Heart left ventricle (tissue), 16 donors: Measurements from ENCODE around the gene ABLIM2. TPM values are rescaled to one million over a fixed set of nuclear protein-coding genes. Genes with fewer than 3 reads are reported as not detected.

Source experiments
- ATAC-seq, 4 donors: fragments of 200-7000 bp; cut with Tn5 transposase; one replicate each; pipeline ENCODE4 v1.9.1; 2020 to 2022; ENCODE audit warnings: moderate library complexity in 4 of 4, mild to moderate bottlenecking in 3 of 4, moderate number of reproducible peaks in 1 of 4
- DNase-seq, 5 donors: peaks; one replicate each; pipeline ENCODE4 v3.0.0-alpha.2; 2020
- H3K27ac ChIP-seq, 12 donors: fragments of 200-600 bp; sonication (generic) in 4 of 12; one replicate each; pipeline versions ENCODE4 v1.5.0 to v1.8.0; 2016 to 2022; ENCODE audit warnings: mild to moderate bottlenecking in 2 of 12
- H3K27me3 ChIP-seq, 9 donors: fragments of 200-600 bp; sonication (generic) in 2 of 9; one replicate each; pipeline versions ENCODE4 v1.5.1 to v1.8.0; 2016 to 2022; ENCODE audit warnings: mild to moderate bottlenecking in 3 of 9
- H3K36me3 ChIP-seq, 9 donors: fragments of 200-600 bp; sonication (generic) in 2 of 9; one replicate each; pipeline versions ENCODE4 v1.5.0 to v1.8.0; 2018 to 2022; ENCODE audit warnings: mild to moderate bottlenecking in 2 of 9
- H3K4me1 ChIP-seq, 12 donors: fragments of 200-600 bp; sonication (generic) in 4 of 12; one replicate each; pipeline versions ENCODE4 v1.5.0 to v1.8.0; 2016 to 2022; ENCODE audit warnings: mild to moderate bottlenecking in 3 of 12
- H3K4me3 ChIP-seq, 12 donors: fragments of 200-600 bp; sonication (generic) in 4 of 12; one replicate each; pipeline versions ENCODE4 v1.5.0 to v1.8.0; 2017 to 2022; ENCODE audit warnings: mild to moderate bottlenecking in 9 of 12, moderate library complexity in 4 of 12
- H3K9me3 ChIP-seq, 12 donors: fragments of 200-600 bp; sonication (generic) in 4 of 12; one replicate each; pipeline versions ENCODE4 v1.5.0 to v1.8.0; 2016 to 2022; ENCODE audit warnings: mild to moderate bottlenecking in 1 of 12
- CTCF ChIP-seq, 12 donors: fragments of 200-600 bp; sonication (generic) in 4 of 12; IDR thresholded peaks; one replicate each; pipeline versions ENCODE4 v1.5.0 to v1.8.0; 2018 to 2022; ENCODE audit warnings: antibody characterized with exemption in 12 of 12, mild to moderate bottlenecking in 5 of 12
- POLR2A ChIP-seq, 2 donors: fragments of 450-650 bp; IDR thresholded peaks; one replicate each; pipeline ENCODE4 v1.6.1; 2017; ENCODE audit warnings: antibody characterized with exemption in 2 of 2, mild to moderate bottlenecking in 2 of 2, moderate library complexity in 2 of 2
- WGBS, 4 donors: extraction: QIAGEN DNeasy Blood & Tissue Kit in 2 of 4; methylation state at CpG; one replicate each; pipeline versions ENCODE4 v1.1.5 to v1.1.7; 2013 to 2018; 5-methylcytosine and 5-hydroxymethylcytosine counted together
- intact Hi-C, 10 donors: fragments of 100-400 bp; cut with DNase I; formaldehyde crosslinking; loops; one replicate each; pipeline versions ENCODE4 v1.11.1 to v1.14.2; 2022
- polyA plus RNA-seq, 2 donors: library from polyadenylated mRNA; stranded (reverse); fragments of 200-250 nt; gene quantifications; one replicate each; pipeline ENCODE4 v1.2.3, GENCODE V29; 2013
- total RNA-seq, 9 donors: library from RNA; depleted of rRNA in 2 of 9; stranded (reverse); fragments of >200 nt in 2 of 9; fragmentation: NEBNext Ultra II Directional in 3 of 9; extraction: Animal tissue kit (Norgen Biotek cat#: 25700) in 3 of 9; gene quantifications; one replicate each; pipeline versions ENCODE4 v1.1.0 to v1.2.4, GENCODE V29; 2016 to 2023
- donor health status: ischemic (EF 13 %, LVEDD 7.1; RV severe dilation, severe dysfunction).
- donor health status: healthy with polysubstance abuse.
- donor health status: DM: no; HTN: yes; CAD: no.
- donor health status: DM: no; HTN: no; CAD: no.
- donor health status: ischemic (EF 25% LVEDD 6.9; RV normal size, moderate dysfunction).
- donor health status: ischemic (EF 25% LVEDD 5.7; RV mildly dilated, moderate dysfunction).
- donor health status: healthy.
- donor health status: DM: yes; HTN: yes; CAD: no.
- donor health status: ischemic (EF 35%, LVEDD 5.7; RV mildly dilated, moderate dysfunction).
- donor health status: nonischemic (EF 11% LVEDD 7.7; RV severe dilation, severe dysfunction).
- donor health status: DM: yes; HTN: yes; CAD: no.
- donor health status: PGD.
- donor health status: ischemic (EF 29% LVEDD 5.4; RV normal size, mild dysfunction).
- donor health status: nonischemic (EF 23%, LVEDD 6.1; RV moderate dilation, normal function).

The ABLIM2 gene
- total and polyA plus RNA-seq, 11 donors, result 11.1 to 27.9 (median 18.4) TPM

- DNase-seq (no peak), ATAC-seq (no peak)
- WGBS, 4 donors, result 90 to 93% (median 91%) methylated on average over 18 of the region's 18 CpGs
- TF ChIP-seq POLR2A (IDR thresholded peaks at IDR 0.05) (no peak), CTCF (IDR thresholded peaks at IDR 0.05) (no peak)
- H3K36me3 ChIP-seq, result no peaks in the 10 kb centered on the region
- H3K27me3 ChIP-seq, result peaks cover 0 to 12% (median 0%) of the 10 kb centered on the region in 9 donors
- peaks cover 0 to 10% (median 2%) of the 10 kb centered on the region in 12 donors for H3K9me3 ChIP-seq
- H3K4me1 ChIP-seq, result peaks cover 0 to 2% (median 0%) of the 10 kb centered on the region in 12 donors
- H3K27ac ChIP-seq, result no peak overlapping the region
- H3K4me3 ChIP-seq, result no peak overlapping the region
- intact Hi-C loops, result no loop called here
These were observed 208.1 kb downstream of the ABLIM2 start for GRCh38 chr4:7950301-7951092.

- Histone ChIP-seq H3K27me3 (peaks cover 0 to 12% (median 0%) of the 10 kb centered on the region in 9 donors), H3K27ac (no peak overlapping the region), H3K4me3 (no peak overlapping the region), H3K4me1 (peaks cover 0 to 2% (median 0%) of the 10 kb centered on the region in 12 donors), H3K9me3 (peaks cover 0 to 10% (median 2%) of the 10 kb centered on the region in 12 donors), H3K36me3 (no peaks in the 10 kb centered on the region)
- ATAC-seq (no peak), DNase-seq (no peak)
- TF ChIP-seq CTCF (IDR thresholded peaks at IDR 0.05), result no peak
- no peak for TF ChIP-seq POLR2A (IDR thresholded peaks at IDR 0.05)
- 74 to 82% (median 76%) methylated on average over 4 of the region's 4 CpGs for WGBS, 4 donors
- intact Hi-C loops, result no loop called here
These were observed 208.9 kb downstream of the ABLIM2 start for GRCh38 chr4:7949759-7950158.

- Histone ChIP-seq H3K27ac (no peak overlapping the region), H3K4me1 (peaks cover 0 to 2% (median 0%) of the 10 kb centered on the region in 12 donors), H3K36me3 (no peaks in the 10 kb centered on the region), H3K4me3 (no peak overlapping the region), H3K9me3 (no peaks in the 10 kb centered on the region), H3K27me3 (peaks cover 0 to 12% (median 0%) of the 10 kb centered on the region in 9 donors)
- WGBS, 4 donors, result 72 to 79% (median 77%) methylated on average over 4 of the region's 4 CpGs
- intact Hi-C loops, result no loop called here
- no peak for TF ChIP-seq POLR2A (IDR thresholded peaks at IDR 0.05)
- TF ChIP-seq CTCF (IDR thresholded peaks at IDR 0.05), result no peak
- DNase-seq (no peak), ATAC-seq (no peak)
These were observed 210.7 kb downstream of the ABLIM2 start for GRCh38 chr4:7947927-7948326.

GRCh38 chr4:7945709-7946380 is 212.8 kb downstream of the ABLIM2 start:
- no peaks in the 10 kb centered on the region for H3K9me3 ChIP-seq
- DNase-seq (no peak), ATAC-seq (no peak)
- H3K27ac ChIP-seq, result no peak overlapping the region
- TF ChIP-seq CTCF (IDR thresholded peaks at IDR 0.05) (no peak), POLR2A (IDR thresholded peaks at IDR 0.05) (no peak)
- intact Hi-C loops, result no loop called here
- 83 to 86% (median 84%) methylated on average over 13 to 14 of the region's 14 CpGs for WGBS, 4 donors
- peaks cover 0 to 2% (median 0%) of the 10 kb centered on the region in 12 donors for H3K4me1 ChIP-seq
- H3K36me3 ChIP-seq, result no peaks in the 10 kb centered on the region
- H3K4me3 ChIP-seq, result no peak overlapping the region
- peaks cover 0 to 12% (median 0%) of the 10 kb centered on the region in 9 donors for H3K27me3 ChIP-seq
